Measurements from ENCODE around the gene MRPS6.

GRCh38 chr21:34147792-34148418, 74.5 kb downstream of the MRPS6 start:
- TF ChIP-seq CTCF (IDR thresholded peaks at IDR 0.05; ENCODE audit: low read depth, low read length, missing input control) = no peak
- TF ChIP-seq REST (IDR thresholded peaks at IDR 0.05) = no peak
- TF ChIP-seq MAX (IDR thresholded peaks at IDR 0.05) = no peak
- TF ChIP-seq ATF3 (IDR thresholded peaks at IDR 0.05) = no peak
- TF ChIP-seq SP1 (IDR thresholded peaks at IDR 0.05) = no peak
- no peak for TF ChIP-seq RAD21 (IDR thresholded peaks at IDR 0.05)
- TF ChIP-seq JUND (IDR thresholded peaks at IDR 0.05) = no peak

Measured in liver (tissue), 3 donors.